HG02943 (cell line): ENCODE results near the gene ENDOD1.

Source experiments
- ATAC-seq: cut with Tn5 transposase; IDR thresholded peaks from one replicate; pipeline ENCODE4 v1.9.1; 2021; ENCODE audit warnings: mild to moderate bottlenecking, low read depth, moderate library complexity; ENCODE audit not compliant: unreplicated experiment

The ENDOD1 gene

GRCh38 chr11:95157824-95158223, 68.2 kb downstream of the ENDOD1 start:
- no peak for ATAC-seq

GRCh38 chr11:95161248-95161647, 71.6 kb downstream of the ENDOD1 start:
- ATAC-seq, result no peak

- ATAC-seq, result no peak
Measured at GRCh38 chr11:95163106-95163505, 73.5 kb downstream of the ENDOD1 start.

DNA sequence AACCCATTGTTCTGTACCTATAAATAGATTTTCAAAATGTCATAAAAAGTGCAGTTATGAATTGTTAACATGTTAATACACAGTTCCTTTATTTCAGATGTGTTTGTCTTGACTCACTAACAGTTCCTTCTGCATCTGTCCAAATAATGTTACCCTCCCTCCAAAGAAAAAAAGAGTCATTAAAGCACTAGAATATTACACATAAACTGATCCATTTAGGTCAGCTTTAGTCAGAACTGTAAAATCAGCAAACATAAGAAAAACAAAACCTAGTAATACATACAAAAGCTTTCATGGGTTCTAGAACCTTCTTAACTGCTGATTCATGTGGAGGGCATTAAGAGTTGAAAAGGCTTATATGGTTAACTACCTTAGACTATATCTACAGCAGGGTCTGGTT, 76.0 kb downstream of the ENDOD1 start:
- no peak for ATAC-seq

DNA sequence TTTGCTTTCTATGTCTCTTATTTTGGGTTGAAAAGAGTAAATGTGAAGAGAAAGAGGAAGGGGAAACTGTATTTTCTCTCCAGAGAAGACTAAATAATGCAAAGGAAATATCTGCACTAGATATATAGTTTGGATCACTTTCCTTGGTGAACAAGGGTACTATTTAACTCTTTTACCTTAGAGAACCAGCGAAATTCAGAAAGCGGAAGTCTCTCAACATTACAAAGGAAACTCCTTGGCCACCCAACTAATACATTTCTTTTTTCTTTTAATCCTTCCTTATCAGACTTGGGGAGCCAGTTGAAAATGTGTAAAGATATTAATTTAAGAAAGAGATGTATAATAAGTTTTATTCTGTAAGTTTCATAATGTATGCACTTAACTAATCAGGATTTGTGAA, 77.1 kb downstream of the ENDOD1 start:
- no peak for ATAC-seq

DNA sequence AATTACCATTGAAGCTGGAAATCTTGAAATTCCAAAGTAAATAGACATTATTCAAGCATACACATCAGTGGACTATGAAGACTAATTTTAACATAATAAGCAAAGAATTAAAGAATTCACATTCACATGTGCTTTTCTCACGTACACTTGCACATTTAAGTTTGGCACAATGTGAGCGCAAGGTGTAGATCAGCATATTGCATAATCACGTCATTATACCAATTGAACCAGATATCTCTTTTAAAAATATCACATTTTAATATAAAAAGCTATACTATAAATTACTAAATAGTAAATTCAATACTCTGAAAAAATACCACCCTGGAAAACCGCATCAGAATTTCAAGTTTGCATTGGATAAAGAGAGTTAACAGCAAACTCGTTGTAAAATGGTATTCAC, 80.6 kb downstream of the ENDOD1 start:
- ATAC-seq, result no peak

DNA sequence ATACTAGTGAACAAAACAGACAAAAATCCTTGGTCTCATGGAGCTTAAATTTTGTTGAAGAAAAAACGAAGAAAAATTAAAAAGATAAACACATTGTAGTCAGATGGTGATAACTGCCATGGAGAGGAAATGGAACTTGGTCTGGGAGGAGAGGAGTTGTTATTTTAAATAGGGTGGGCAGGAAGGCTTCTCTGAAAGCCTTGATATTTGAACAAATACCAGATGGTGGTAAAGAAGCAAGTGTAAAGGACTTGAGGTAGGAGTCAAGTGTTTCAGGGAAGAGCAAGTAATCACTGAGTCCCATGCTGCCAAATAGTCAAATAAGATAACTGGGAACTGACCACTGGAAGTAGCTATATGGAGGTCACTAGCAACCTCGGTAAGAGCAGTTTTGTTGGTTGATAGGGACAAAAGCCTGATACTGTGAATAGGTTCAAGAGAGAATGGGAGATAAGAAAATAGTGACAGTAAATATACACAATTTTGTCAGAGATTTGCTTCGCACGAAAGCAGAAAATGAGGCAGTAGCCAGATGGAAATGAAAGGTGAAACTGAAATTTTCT, 86.3 kb downstream of the ENDOD1 start:
- no peak for ATAC-seq
